Stimulated activated memory B cell treated with anti-CD40 and anti-IgM and Interleukin-4, amounts not matched to agents 10 μg/mL and 1 μg/mL and 100 μg/mL, for 72 hours (primary cell): ENCODE measurements around the gene RAB11FIP2.

Experiments used
- ATAC-seq: fragments of 150-1000 bp; cut with Tn5 transposase; 2 replicates; pipeline ENCODE4 v1.10.0; 2021
- H3K27ac Mint-ChIP-seq: one replicate; pipeline ENCODE4 v1.8.0; 2022; ENCODE audit warnings: mild to moderate bottlenecking, mixed read lengths
- H3K27me3 Mint-ChIP-seq: one replicate; pipeline ENCODE4 v1.8.0; 2022; ENCODE audit warnings: mixed read lengths
- H3K36me3 Mint-ChIP-seq: one replicate; pipeline ENCODE4 v1.8.0; 2022; ENCODE audit warnings: mixed read lengths
- H3K4me1 Mint-ChIP-seq: one replicate; pipeline ENCODE4 v1.8.0; 2022; ENCODE audit warnings: mixed read lengths
- H3K4me3 Mint-ChIP-seq: one replicate; pipeline ENCODE4 v1.8.0; 2022; ENCODE audit warnings: mild to moderate bottlenecking, moderate library complexity, mixed read lengths
- H3K9me3 Mint-ChIP-seq: one replicate; pipeline ENCODE4 v1.8.0; 2022; ENCODE audit warnings: mixed read lengths

Gene RAB11FIP2

DNA sequence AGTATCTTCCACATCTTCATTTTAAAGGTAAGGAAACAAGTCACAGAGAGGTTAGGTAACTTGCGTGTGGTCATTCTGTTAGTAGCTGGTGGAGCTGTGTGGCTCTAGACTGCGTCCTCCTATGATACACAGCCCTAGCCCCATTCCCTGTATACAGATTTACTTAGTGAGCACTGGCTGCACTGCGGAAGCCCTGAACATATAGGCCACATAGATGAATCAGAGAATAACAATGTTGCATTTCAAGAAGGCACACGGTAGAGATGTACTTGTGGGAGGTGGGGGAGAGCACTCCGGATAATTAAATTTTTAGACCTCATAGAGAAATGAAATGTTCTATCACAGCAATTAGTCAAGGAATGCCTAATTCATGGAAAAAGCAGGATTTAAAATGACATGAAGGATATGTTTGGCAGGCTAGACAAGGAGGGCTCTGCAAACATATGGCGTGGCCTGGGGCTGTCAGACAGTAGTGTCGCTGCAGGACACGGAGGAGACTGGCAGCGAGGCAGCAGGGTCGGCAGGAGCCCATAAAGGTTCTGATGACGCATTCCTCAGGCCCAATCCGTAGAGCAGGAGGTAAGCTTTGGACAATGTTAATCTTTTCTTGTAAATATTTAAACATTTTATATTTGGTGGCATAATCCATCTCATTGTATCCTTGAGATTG, 29.5 kb downstream of the RAB11FIP2 start:
- Mint-ChIP-seq H3K27me3 (no peaks in the 10 kb centered on the region), H3K9me3 (no peaks in the 10 kb centered on the region), H3K27ac (no peak overlapping the region), H3K4me3 (no peak overlapping the region), H3K4me1 (no peaks in the 10 kb centered on the region), H3K36me3 (peaks cover 28% of the 10 kb centered on the region)
- no peak for ATAC-seq

DNA sequence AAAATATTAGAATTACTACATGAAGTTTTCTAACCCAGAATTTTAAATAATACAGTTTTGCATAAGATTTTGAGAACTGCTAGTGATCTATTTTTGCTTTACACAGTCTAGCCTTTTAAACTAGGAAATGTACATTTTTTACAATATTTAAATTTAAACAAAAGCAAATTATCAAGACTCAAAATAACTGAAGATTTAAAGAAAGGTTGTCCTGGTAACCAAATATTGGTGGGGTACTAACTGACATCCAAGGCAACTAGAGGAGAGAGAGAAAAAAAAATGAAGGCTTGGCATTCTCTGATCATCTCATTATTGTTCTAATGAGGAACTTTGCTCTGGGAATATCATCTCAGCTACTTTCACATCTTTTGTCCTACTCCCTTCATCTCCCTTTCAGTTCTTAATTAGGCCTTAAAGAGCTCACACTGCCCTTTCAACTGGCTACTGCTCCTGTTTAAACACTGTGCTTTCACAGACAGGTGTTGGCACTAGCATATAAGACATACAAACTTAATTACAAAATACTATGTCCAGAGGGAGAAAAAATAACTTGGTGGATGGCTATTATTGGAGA, 33.7 kb downstream of the RAB11FIP2 start:
- Mint-ChIP-seq H3K27me3 (no peaks in the 10 kb centered on the region), H3K9me3 (no peaks in the 10 kb centered on the region), H3K36me3 (peaks cover 36% of the 10 kb centered on the region), H3K4me3 (no peak overlapping the region), H3K4me1 (no peaks in the 10 kb centered on the region), H3K27ac (no peak overlapping the region)
- no peak for ATAC-seq

DNA sequence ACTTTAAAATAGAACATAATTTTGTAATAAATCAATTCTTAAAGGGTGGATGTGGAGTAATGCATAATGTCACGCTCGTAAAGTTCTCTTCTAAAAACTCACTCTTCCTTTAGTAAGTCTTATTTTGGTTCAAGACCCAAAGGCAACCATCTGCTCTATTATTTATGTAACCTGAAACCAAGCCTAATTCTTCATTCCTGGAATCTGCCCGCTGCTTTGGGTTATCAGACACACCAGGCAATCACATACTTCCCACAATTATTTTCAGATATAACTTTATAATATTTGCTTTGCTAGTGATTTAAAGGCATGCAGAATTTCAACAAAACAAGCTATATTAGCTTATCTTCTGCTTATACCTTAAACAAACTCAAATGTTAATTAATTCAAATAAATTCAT, 39.0 kb downstream of the RAB11FIP2 start:
- no peak overlapping the region for H3K4me3 Mint-ChIP-seq
- peaks cover 48% of the 10 kb centered on the region for H3K36me3 Mint-ChIP-seq
- no peaks in the 10 kb centered on the region for H3K4me1 Mint-ChIP-seq
- no peaks in the 10 kb centered on the region for H3K9me3 Mint-ChIP-seq
- no peak overlapping the region for H3K27ac Mint-ChIP-seq
- no peak for ATAC-seq
- H3K27me3 Mint-ChIP-seq = no peaks in the 10 kb centered on the region

DNA sequence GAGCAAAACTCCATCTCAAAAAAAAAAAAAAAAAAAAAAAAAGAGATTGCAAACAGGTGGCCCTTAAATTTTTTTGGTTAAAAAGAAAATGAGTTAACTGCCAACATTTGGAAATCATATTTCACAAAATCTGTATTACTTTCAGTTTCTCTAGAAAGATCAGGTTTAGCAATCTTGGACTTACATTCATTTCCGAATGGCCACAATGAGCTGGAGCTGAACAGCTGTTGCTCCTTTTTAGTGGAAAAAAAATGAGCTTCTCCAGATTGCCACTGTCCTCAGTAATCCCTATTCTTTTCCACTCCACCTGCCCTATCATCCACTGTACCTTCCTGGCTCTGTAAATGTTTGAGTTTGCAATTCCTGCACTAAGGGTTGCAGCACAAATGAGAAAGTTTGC, 43.6 kb downstream of the RAB11FIP2 start:
- no peak overlapping the region for H3K27ac Mint-ChIP-seq
- no peak overlapping the region for H3K4me3 Mint-ChIP-seq
- no peaks in the 10 kb centered on the region for H3K27me3 Mint-ChIP-seq
- H3K9me3 Mint-ChIP-seq = no peaks in the 10 kb centered on the region
- ATAC-seq = no peak
- peaks cover 64% of the 10 kb centered on the region for H3K36me3 Mint-ChIP-seq
- no peaks in the 10 kb centered on the region for H3K4me1 Mint-ChIP-seq

DNA sequence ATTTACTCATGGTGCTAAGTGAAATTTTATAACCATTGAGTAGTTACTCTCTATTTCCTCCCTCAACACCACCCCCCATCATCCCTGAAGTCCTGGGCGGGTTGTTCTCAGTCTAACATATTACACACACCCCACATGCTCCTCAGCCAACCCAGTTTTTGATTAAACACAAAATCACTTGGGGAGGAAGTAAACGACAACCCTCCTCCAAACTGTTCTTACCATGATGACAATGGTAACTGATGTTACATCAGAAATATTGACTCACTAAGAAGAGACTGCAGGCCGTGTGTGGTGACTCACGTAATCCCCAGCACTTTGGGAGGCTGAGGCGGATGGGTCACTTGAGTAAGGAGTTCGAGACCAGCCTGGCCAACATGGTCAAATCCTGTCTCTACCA, 44.2 kb downstream of the RAB11FIP2 start:
- no peak overlapping the region for H3K27ac Mint-ChIP-seq

DNA sequence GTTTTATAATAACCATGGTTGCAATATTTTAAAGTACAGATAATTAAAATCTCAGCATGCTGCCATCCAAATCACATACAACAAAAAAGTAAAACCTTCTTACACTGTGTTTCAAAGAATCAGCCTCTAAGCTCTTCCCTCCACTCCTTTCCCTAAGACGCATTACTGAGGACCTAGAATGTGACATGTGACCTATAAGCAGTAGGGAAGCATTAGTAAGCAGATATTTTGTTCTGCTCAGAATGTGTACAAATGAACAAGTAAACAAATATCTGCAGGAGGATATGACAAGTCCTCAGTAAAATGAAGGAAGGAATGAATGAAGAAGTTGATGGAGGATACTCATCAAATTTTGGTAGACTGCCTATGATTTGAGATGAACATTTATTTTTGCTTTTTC, 49.1 kb downstream of the RAB11FIP2 start:
- no peaks in the 10 kb centered on the region for H3K9me3 Mint-ChIP-seq
- H3K36me3 Mint-ChIP-seq = peaks cover 53% of the 10 kb centered on the region

More for the DNA sequence above, 44.2 kb downstream of the RAB11FIP2 start:
- no peak overlapping the region for H3K4me3 Mint-ChIP-seq
- no peaks in the 10 kb centered on the region for H3K4me1 Mint-ChIP-seq
- H3K27me3 Mint-ChIP-seq = no peaks in the 10 kb centered on the region
- no peak for ATAC-seq
- H3K36me3 Mint-ChIP-seq = peaks cover 66% of the 10 kb centered on the region
- no peaks in the 10 kb centered on the region for H3K9me3 Mint-ChIP-seq

DNA sequence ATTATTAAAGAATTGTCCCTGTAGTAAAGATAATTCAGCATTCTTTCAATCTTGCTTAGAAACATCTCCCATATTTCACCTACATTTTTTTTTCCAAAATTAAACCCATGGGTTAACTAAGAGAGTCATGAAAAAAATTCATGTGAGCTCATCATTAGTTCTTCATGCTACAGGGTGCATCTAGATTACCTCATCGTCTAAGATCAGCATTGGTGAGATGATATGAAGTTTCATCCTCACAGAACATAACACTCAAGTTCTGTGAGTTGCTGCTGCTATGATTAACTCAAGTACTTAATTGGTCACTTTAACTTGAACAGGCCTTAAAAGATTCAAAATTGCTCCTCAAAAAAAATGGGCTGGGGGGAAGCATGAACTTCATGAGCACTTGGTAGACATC, 50.0 kb downstream of the RAB11FIP2 start:
- ATAC-seq = no peak
- no peaks in the 10 kb centered on the region for H3K9me3 Mint-ChIP-seq
- peaks cover 48% of the 10 kb centered on the region for H3K36me3 Mint-ChIP-seq
- H3K27ac Mint-ChIP-seq = no peak overlapping the region
- H3K27me3 Mint-ChIP-seq = no peaks in the 10 kb centered on the region
- no peaks in the 10 kb centered on the region for H3K4me1 Mint-ChIP-seq
- H3K4me3 Mint-ChIP-seq = no peak overlapping the region

More for the DNA sequence above, 49.1 kb downstream of the RAB11FIP2 start:
- Mint-ChIP-seq H3K27me3 (no peaks in the 10 kb centered on the region), H3K27ac (no peak overlapping the region), H3K4me3 (no peak overlapping the region), H3K4me1 (no peaks in the 10 kb centered on the region)
- ATAC-seq = no peak

DNA sequence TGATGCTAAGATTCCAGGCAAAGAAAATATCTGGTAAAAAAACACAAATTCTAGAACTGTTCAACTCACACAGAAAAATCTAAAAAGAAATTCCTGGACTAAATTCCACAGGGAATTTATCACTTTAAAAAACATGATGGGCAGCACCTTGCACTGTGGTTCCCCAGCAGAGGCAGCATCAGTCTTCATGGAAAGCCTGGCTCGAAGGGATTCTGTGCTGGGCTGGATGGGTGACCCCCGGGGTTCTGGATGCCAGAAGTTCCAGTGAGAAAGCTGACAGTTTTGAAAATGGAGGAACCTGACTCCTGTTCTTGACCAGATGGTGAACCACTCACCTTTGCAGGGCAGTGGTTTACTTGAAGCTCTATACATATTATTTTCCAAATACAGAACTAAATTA, 52.0 kb downstream of the RAB11FIP2 start:
- no peak for ATAC-seq
- Mint-ChIP-seq H3K27me3 (no peaks in the 10 kb centered on the region), H3K4me1 (no peaks in the 10 kb centered on the region), H3K27ac (no peak overlapping the region), H3K36me3 (peaks cover 32% of the 10 kb centered on the region), H3K4me3 (no peak overlapping the region), H3K9me3 (no peaks in the 10 kb centered on the region)

DNA sequence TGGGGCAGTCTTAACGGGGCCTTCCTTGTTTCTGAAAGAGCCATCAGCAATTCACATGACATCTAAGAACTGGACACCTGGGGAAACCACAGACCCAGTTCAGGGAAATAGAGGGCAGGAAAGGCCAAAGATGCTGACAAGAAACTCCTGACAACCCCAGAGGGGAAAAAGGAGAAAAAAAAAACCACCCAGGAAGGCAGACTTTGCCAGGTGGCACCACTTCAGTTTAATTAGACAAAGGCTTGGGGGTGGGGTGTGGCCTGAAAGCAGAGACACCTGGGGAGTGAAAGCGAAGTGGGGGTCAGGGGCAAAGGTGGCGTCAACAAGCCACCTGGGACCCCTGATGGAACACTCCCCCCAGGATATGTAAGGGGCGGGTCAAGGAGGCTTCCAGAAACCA, 53.6 kb downstream of the RAB11FIP2 start:
- no peak overlapping the region for H3K4me3 Mint-ChIP-seq
- ATAC-seq = no peak
- H3K27me3 Mint-ChIP-seq = no peaks in the 10 kb centered on the region
- peaks cover 3% of the 10 kb centered on the region for H3K9me3 Mint-ChIP-seq
- H3K27ac Mint-ChIP-seq = no peak overlapping the region
- peaks cover 27% of the 10 kb centered on the region for H3K36me3 Mint-ChIP-seq
- no peaks in the 10 kb centered on the region for H3K4me1 Mint-ChIP-seq

DNA sequence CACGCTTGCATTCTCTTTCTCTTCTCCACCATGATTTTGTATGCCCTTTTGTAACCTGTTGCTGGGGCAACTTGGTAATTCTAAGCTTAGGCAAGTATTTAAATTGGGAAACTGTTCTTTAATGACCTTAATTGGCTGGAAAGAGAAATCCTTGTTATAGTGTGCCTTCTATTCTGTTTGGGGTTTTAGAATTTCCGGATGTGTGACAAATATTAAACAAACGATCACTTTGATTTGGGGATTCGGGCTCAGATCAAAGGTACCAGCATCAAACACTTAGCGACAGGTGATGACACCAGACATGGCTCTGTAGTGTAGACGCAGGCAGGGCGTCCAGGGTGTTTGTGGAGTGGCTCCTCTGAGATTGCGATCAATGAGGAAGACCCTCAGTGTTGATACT, 55.0 kb downstream of the RAB11FIP2 start:
- H3K4me3 Mint-ChIP-seq = no peak overlapping the region

DNA sequence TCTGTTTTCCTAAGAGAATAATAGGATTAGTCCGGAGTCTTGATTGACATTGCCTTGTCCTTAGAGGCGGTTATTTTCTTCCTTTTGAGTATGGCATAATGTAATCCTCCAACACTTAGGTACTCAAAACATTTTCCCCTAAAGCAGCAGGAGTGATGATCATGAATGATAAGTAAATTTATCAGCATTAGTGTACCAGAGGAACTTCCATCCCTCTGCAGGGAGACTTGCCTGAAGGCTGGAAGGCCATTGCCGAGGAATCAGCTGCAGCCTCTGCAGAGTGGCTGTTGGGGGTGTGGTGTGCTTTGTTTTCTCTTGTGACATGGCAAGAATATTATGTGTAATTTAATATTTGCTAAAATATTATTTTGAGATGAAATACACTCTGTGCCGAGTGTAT, 56.8 kb downstream of the RAB11FIP2 start:
- Mint-ChIP-seq H3K9me3 (peaks cover 16% of the 10 kb centered on the region), H3K36me3 (peaks cover 15% of the 10 kb centered on the region), H3K27ac (no peak overlapping the region), H3K4me1 (no peaks in the 10 kb centered on the region), H3K4me3 (no peak overlapping the region), H3K27me3 (no peaks in the 10 kb centered on the region)
- ATAC-seq = no peak

More for the DNA sequence above, 55.0 kb downstream of the RAB11FIP2 start:
- Mint-ChIP-seq H3K27ac (no peak overlapping the region), H3K27me3 (no peaks in the 10 kb centered on the region), H3K9me3 (peaks cover 10% of the 10 kb centered on the region), H3K36me3 (peaks cover 16% of the 10 kb centered on the region), H3K4me1 (no peaks in the 10 kb centered on the region)
- ATAC-seq = no peak

DNA sequence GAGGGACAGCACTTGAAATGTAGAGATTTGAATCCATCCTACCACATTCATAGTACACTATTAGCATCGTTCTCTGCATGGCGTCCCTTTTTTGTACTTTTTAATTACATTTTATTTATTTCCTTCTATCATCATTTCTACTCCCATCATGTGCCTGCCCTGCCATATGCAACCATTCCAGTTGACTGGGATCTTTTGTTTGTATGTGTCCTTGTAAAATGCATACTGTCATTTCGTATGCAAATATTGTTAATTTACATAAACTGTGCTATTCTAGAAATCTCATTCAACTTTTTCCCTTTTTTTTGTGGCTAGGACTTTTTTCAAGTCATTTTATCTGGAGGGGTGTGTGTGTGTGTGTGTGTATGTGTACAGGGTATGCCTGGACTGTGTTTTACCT, 57.9 kb downstream of the RAB11FIP2 start:
- H3K27me3 Mint-ChIP-seq = no peaks in the 10 kb centered on the region
- no peak for ATAC-seq
- no peaks in the 10 kb centered on the region for H3K4me1 Mint-ChIP-seq

DNA sequence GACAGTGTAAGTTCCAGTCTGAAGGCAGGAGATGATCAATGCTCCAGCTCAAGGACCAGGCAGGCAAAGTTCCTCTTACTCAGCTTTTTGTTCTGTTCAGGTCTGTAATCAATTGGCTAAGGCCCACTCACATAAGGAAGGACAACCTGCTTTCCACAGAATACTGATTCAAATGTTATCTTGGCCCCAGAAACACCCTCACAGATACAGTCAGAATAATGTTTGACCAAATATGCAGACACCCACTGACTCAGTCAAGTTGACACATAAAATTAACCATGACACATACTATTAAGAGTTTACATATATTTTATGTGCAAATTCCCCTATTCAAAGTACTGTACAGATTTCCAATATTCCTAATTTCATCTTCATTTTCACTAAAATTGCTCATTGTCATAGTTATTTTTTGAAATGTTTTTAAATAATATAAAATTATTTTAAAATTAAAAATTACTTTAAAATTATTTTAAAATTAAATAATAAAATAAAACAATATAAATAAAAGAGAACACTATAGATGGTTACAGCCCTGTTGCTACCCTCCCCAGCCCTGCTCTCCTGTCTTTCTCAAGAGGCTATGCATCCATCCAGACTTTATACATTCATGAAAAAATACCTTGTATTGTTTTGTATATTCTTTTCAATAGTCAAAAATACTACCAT, 59.4 kb downstream of the RAB11FIP2 start:
- H3K4me3 Mint-ChIP-seq = no peak overlapping the region
- H3K9me3 Mint-ChIP-seq = peaks cover 16% of the 10 kb centered on the region
- H3K36me3 Mint-ChIP-seq = peaks cover 15% of the 10 kb centered on the region
- no peak overlapping the region for H3K27ac Mint-ChIP-seq
- ATAC-seq = no peak
- no peaks in the 10 kb centered on the region for H3K27me3 Mint-ChIP-seq
- no peaks in the 10 kb centered on the region for H3K4me1 Mint-ChIP-seq

More for the DNA sequence above, 57.9 kb downstream of the RAB11FIP2 start:
- H3K4me3 Mint-ChIP-seq = no peak overlapping the region
- H3K9me3 Mint-ChIP-seq = peaks cover 16% of the 10 kb centered on the region
- peaks cover 15% of the 10 kb centered on the region for H3K36me3 Mint-ChIP-seq
- no peak overlapping the region for H3K27ac Mint-ChIP-seq

DNA sequence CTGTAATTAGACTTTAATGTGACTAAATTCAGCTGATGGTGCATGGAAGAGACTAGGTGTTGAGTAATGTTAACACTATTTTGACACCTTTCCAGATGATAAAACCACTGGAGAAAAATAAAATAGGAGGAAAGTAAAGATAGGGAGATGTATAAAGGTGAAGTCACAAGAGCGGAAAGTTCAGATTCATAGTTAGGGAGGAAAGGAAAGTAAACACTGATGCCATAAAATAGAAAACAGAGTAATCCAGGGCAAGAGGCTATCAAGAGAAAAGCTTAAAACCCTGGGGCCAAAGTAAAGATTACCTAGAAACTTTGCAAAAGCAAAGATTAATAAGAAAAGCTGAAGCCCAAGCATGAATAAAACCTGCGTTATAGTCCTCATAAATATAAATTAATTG, 62.8 kb downstream of the RAB11FIP2 start:
- no peaks in the 10 kb centered on the region for H3K4me1 Mint-ChIP-seq
- ATAC-seq = no peak
- no peaks in the 10 kb centered on the region for H3K27me3 Mint-ChIP-seq
- no peak overlapping the region for H3K27ac Mint-ChIP-seq
- no peak overlapping the region for H3K4me3 Mint-ChIP-seq
- peaks cover 16% of the 10 kb centered on the region for H3K9me3 Mint-ChIP-seq
- H3K36me3 Mint-ChIP-seq = peaks cover 10% of the 10 kb centered on the region

DNA sequence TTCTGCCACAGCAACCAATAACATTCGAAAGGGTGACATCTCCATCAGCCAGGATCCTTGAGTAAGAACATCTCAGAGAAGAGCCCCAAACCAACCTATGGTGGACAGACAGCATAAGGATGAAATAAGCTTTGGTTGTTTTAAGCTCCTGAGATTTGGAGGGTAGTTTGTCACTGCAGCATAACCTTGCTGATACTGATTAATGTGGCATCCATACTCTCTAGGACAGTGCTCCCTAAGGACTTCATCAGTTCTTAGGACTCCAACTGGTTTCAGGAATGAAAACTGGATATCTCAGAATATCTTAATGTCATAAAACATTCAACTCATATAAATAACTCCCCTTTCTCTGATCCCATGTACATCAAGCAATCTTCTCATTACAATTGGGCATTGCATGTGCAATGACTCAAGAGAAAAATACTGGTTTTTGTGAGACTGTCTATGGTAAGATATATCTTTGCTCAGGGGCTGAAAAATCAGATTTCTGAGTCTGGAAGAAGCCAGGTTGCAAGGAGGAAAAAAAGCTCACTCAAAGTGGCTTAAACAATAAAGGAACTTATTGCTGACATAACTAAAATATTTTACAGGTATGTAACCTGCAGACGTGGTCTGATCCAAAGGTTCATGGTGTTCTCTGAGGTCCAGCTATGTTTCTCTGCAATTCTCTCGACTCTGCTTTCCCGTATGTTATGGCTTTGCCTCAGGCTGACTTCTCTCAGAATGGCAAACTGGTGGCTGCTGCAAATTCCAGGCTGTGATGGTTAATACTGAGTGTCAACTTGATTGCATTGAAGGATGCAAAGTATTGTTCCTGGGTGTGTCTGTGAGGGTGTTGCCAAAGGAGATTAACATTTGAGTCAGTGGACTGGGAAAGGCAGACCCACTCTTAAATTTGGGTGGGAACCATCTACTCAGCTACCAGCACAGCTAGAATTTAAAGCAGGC, 65.7 kb downstream of the RAB11FIP2 start:
- H3K36me3 Mint-ChIP-seq = peaks cover 2% of the 10 kb centered on the region
- peaks cover under 1% of the 10 kb centered on the region for H3K9me3 Mint-ChIP-seq
- ATAC-seq = no peak
- no peak overlapping the region for H3K27ac Mint-ChIP-seq
- H3K4me1 Mint-ChIP-seq = no peaks in the 10 kb centered on the region
- no peak overlapping the region for H3K4me3 Mint-ChIP-seq
- H3K27me3 Mint-ChIP-seq = no peaks in the 10 kb centered on the region
